Ovary (tissue), 9 donors: ENCODE data around the gene GALNTL6. TPM values are rescaled to one million over a fixed set of nuclear protein-coding genes. Genes with fewer than 3 reads are reported as not detected.

Source experiments
- DNase-seq, 5 donors: peaks; one replicate each; pipeline ENCODE4 v3.0.0-alpha.2; 2019 to 2020
- H3K27ac ChIP-seq, 2 donors: fragments of 200-600 bp; one replicate each; pipeline versions ENCODE4 v1.5.1 to v1.8.0; 2019 to 2022
- H3K27me3 ChIP-seq: fragments of 200-600 bp; one replicate; pipeline ENCODE4 v1.8.0; 2022
- H3K36me3 ChIP-seq: fragments of 200-600 bp; sonication (generic); one replicate; pipeline ENCODE4 v1.5.1; 2019
- H3K4me1 ChIP-seq: one replicate; pipeline ENCODE4 v1.8.1; 2013; ENCODE audit warnings: mild to moderate bottlenecking, moderate library complexity; ENCODE audit not compliant: insufficient read depth
- H3K4me3 ChIP-seq: fragments of 200-600 bp; sonication (generic); one replicate; pipeline ENCODE4 v1.5.1; 2017
- H3K9me3 ChIP-seq, 2 donors: fragments of 200-600 bp in 1 of 2; sonication (generic) in 1 of 2; one replicate each; pipeline versions ENCODE4 v1.5.1 to v1.8.1; 2013 to 2019; ENCODE audit warnings: mild to moderate bottlenecking in 1 of 2, moderate library complexity in 1 of 2
- EP300 ChIP-seq: sonication (generic); formaldehyde crosslinking; IDR thresholded peaks from one replicate; pipeline ENCODE4 v1.6.1; 2017; ENCODE audit warnings: antibody characterized with exemption
- POLR2A ChIP-seq: fragments of 450-650 bp; IDR thresholded peaks from one replicate; pipeline ENCODE4 v1.6.1; 2017; ENCODE audit warnings: antibody characterized with exemption, mild to moderate bottlenecking, moderate library complexity
- WGBS, 3 donors: extraction: QIAGEN DNeasy Blood & Tissue Kit in 1 of 3; methylation state at CpG; one replicate each; pipeline versions ENCODE4 v1.1.5 to v1.1.7; 2013 to 2017; 5-methylcytosine and 5-hydroxymethylcytosine counted together
- intact Hi-C, 4 donors: fragments of 100-400 bp; cut with DNase I; formaldehyde crosslinking; loops; one replicate each; pipeline versions ENCODE4 v1.11.0 to v1.15.1; 2022 to 2023
- polyA plus RNA-seq, 2 donors: library from polyadenylated mRNA; stranded (reverse); fragments of 200-250 nt in 1 of 2; fragments of 350-450 nt in 1 of 2; fragmentation: Illumina TruSeq in 1 of 2; extraction: RNeasy Lipid Tissue Mini Kit (QIAGEN cat#74804) in 1 of 2; gene quantifications; one replicate each; pipeline ENCODE4 v1.2.3, GENCODE V29; 2013 to 2014
- total RNA-seq, 7 donors: library from RNA; depleted of rRNA in 2 of 7; stranded (reverse); fragments of >200 nt in 2 of 7; fragmentation: NEBNext Ultra II Directional in 3 of 7; extraction: Animal tissue kit (Norgen Biotek cat#: 25700) in 3 of 7; gene quantifications; one replicate each; pipeline versions ENCODE4 v1.1.0 to v1.2.4, GENCODE V29; 2016 to 2023
- TF ChIP-seq, protein P1 (sequence below), 3 donors: fragments of 450-650 bp in 2 of 3; fragments of 200-600 bp in 1 of 3; IDR thresholded peaks; one replicate each; pipeline versions ENCODE4 v1.5.1 to v1.8.0; 2016 to 2022; ENCODE audit warnings: antibody characterized with exemption in 3 of 3, mild to moderate bottlenecking in 1 of 3
- donor health status: DM: no; HTN: no; CAD: no; lungs with moderate emphysema.
- donor health status: DM: no; HTN: no; CAD: no.
- donor health status: Bipolar disorder and iron deficiency.
- donor health status: DM: yes; HTN: yes; CAD: no.
- donor health status: DM: no; HTN: no; CAD: no.
- donor health status: DM: yes; HTN: yes; CAD: no.

The GALNTL6 gene
- total and polyA plus RNA-seq, 9 donors: 0.11 to 1.8 TPM; not detected in 7

DNA sequence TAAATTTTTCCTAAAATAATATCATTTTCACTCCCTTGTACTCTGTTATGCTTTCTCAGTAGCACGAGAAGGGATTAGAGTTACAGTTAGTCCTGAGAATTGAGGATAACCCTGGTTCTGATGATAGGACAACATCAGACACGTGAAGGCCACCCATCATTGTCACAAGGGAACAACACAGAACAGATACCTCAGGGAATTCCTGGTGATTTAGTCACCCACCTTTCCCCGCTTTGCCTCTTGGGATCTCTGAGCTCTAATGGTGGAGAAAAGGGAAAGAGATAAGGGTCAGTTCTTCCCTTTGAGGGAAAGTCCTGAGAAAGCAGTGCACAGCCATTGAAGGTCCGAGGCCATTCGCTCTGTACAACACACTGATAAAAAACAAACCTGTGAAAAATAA, 1243.1 kb downstream of the GALNTL6 start:
- Histone ChIP-seq H3K4me1 (no peaks in the 10 kb centered on the region), H3K27ac (no peak overlapping the region), H3K9me3 (no peaks in the 10 kb centered on the region), H3K4me3 (no peak overlapping the region), H3K27me3 (no peaks in the 10 kb centered on the region), H3K36me3 (no peaks in the 10 kb centered on the region)
- 81 to 88% (median 86%) methylated on average over 5 of the region's 5 CpGs for WGBS, 3 donors
- no peak for DNase-seq
- TF ChIP-seq, protein P1, sequence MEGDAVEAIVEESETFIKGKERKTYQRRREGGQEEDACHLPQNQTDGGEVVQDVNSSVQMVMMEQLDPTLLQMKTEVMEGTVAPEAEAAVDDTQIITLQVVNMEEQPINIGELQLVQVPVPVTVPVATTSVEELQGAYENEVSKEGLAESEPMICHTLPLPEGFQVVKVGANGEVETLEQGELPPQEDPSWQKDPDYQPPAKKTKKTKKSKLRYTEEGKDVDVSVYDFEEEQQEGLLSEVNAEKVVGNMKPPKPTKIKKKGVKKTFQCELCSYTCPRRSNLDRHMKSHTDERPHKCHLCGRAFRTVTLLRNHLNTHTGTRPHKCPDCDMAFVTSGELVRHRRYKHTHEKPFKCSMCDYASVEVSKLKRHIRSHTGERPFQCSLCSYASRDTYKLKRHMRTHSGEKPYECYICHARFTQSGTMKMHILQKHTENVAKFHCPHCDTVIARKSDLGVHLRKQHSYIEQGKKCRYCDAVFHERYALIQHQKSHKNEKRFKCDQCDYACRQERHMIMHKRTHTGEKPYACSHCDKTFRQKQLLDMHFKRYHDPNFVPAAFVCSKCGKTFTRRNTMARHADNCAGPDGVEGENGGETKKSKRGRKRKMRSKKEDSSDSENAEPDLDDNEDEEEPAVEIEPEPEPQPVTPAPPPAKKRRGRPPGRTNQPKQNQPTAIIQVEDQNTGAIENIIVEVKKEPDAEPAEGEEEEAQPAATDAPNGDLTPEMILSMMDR (IDR thresholded peaks at IDR 0.05): no peak
- no peak for TF ChIP-seq EP300
- no peak for TF ChIP-seq POLR2A
- intact Hi-C loops: no loop called here

DNA sequence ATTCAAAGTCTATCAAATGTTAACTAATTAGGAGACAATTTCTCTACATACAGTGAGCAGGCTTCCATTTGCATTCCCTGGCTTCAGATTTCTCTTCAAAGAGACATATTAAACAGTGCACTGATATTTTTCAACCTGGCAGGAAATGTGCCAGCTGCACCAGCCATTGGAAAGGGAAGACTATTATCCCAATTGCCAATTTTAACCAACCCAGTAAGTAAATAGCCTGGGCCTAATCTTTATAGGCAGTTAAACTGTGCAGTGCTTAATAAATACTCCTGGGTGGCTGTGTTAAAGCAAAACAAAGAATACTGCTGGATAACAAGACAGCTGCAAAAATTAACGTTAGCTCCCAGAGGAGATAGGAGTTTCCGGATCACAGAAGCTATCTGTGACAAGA, 1243.5 kb downstream of the GALNTL6 start:
- TF ChIP-seq POLR2A (no peak), EP300 (no peak)
- TF ChIP-seq, protein P1 (IDR thresholded peaks at IDR 0.05): no peak
- H3K27me3 ChIP-seq: no peaks in the 10 kb centered on the region
- no peak overlapping the region for H3K4me3 ChIP-seq
- WGBS, 3 donors: 17 to 32% (median 24%) methylated on average over 2 of the region's 2 CpGs
- H3K27ac ChIP-seq: no peak overlapping the region
- DNase-seq: no peak
- intact Hi-C loops: no loop called here
- no peaks in the 10 kb centered on the region for H3K4me1 ChIP-seq
- H3K9me3 ChIP-seq: no peaks in the 10 kb centered on the region
- H3K36me3 ChIP-seq: no peaks in the 10 kb centered on the region

DNA sequence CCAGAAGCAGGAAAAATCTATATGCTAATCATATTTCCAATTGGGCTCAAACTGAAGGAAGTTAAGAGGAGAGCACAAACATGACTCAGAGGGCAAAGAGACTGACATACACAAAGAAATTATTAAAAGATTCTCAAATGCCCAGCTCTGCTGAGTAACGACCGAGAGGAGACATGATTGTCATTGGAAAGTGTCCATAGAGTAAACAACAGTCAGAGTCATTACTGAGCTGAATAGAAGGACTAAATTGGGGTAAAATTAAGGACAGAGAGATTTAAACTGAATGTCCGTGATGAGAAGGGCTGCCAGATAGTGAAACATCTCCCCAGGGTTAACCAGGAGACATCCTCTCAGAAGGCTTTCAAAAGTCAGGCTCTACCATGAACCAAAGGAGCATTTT, 1244.2 kb downstream of the GALNTL6 start:
- no peaks in the 10 kb centered on the region for H3K4me1 ChIP-seq
- WGBS, 3 donors: 40 to 51% (median 49%) methylated on average over 3 of the region's 3 CpGs
- intact Hi-C loops: no loop called here
- H3K9me3 ChIP-seq: no peaks in the 10 kb centered on the region
- no peak for TF ChIP-seq EP300
- TF ChIP-seq POLR2A: no peak
- TF ChIP-seq, protein P1 (IDR thresholded peaks at IDR 0.05): no peak
- H3K36me3 ChIP-seq: no peaks in the 10 kb centered on the region
- H3K27me3 ChIP-seq: no peaks in the 10 kb centered on the region
- no peak overlapping the region for H3K27ac ChIP-seq
- H3K4me3 ChIP-seq: no peak overlapping the region
- DNase-seq: no peak

DNA sequence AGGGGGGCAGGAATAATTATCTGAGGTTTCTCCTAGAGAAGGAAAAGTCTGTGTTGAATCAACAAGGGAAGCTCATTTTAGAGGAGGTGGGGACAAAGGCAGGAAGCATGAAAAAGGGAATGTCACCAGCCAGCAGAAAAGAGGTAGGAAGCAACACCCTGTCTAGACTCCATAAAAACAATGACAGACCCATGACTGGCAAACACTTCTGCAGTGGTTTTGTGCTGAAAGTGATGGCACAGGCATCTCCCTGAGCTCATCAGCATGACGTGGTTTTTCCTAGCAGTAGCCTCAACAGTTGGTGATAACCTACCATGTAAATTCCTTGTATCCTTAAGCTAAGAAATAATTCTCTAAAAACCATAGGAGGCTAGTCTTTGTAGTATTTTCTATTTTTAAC, 1244.7 kb downstream of the GALNTL6 start:
- H3K9me3 ChIP-seq: no peaks in the 10 kb centered on the region
- no peaks in the 10 kb centered on the region for H3K27me3 ChIP-seq
- H3K4me1 ChIP-seq: no peaks in the 10 kb centered on the region
- H3K36me3 ChIP-seq: no peaks in the 10 kb centered on the region
- no peak overlapping the region for H3K27ac ChIP-seq
- no peak for TF ChIP-seq EP300
- TF ChIP-seq POLR2A: no peak
- TF ChIP-seq, protein P1 (IDR thresholded peaks at IDR 0.05): no peak
- 62 to 70% (median 68%) methylated on average over 1 of the region's 1 CpG for WGBS, 3 donors
- DNase-seq: no peak
- intact Hi-C loops: no loop called here
- H3K4me3 ChIP-seq: no peak overlapping the region

DNA sequence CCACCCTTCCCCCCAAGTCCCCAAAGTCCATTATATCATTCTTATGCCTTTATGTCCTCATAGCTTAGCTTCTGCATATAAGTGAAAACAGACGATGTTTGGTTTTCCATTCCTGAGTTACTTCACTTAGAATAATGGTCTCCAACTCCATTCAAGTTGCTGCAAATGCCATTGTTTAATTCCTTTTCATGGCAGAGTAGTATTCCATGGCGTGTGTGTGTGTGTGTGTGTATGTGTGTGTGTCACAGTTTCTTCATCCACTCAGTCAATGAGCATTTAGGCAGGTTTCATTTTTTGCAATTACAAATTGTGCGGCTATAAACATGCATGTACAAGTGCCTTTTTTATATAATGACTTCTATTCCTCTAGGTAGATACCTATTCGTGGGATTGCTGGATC, 1248.0 kb downstream of the GALNTL6 start:
- DNase-seq: no peak
- H3K4me1 ChIP-seq: no peaks in the 10 kb centered on the region
- no peak overlapping the region for H3K4me3 ChIP-seq
- H3K36me3 ChIP-seq: no peaks in the 10 kb centered on the region
- intact Hi-C loops: no loop called here
- no peaks in the 10 kb centered on the region for H3K9me3 ChIP-seq
- 69 to 84% (median 70%) methylated on average over 4 of the region's 4 CpGs for WGBS, 3 donors
- no peak overlapping the region for H3K27ac ChIP-seq
- TF ChIP-seq, protein P1 (IDR thresholded peaks at IDR 0.05): no peak
- no peak for TF ChIP-seq POLR2A
- no peak for TF ChIP-seq EP300
- no peaks in the 10 kb centered on the region for H3K27me3 ChIP-seq
